Measurements from ENCODE around the gene RTBDN. TPM values are rescaled to one million over a fixed set of nuclear protein-coding genes. Genes with fewer than 3 reads are reported as not detected.
"Not testable (repeated sequence)": the region's sequence is repeated elsewhere in the genome, so short reads cannot be mapped to it uniquely, and the experiment has no call there.

Gene RTBDN
- total RNA-seq, 1 experiment from 2014 or later: not detected

- DNase-seq (ENCODE audit: low spot score): no peak
Measured at GRCh38 chr19:12825254-12826131, 8.9 kb downstream of the RTBDN start.

- DNase-seq (ENCODE audit: low spot score): no peak
Measured at GRCh38 chr19:12821761-12822160, 12.6 kb downstream of the RTBDN start.

GRCh38 chr19:12817810-12818209 is 16.6 kb downstream of the RTBDN start:
- DNase-seq (ENCODE audit: low spot score): not testable (repeated sequence)

GRCh38 chr19:12817188-12817587 is 17.2 kb downstream of the RTBDN start:
- DNase-seq (ENCODE audit: low spot score): not testable (repeated sequence)

- DNase-seq (ENCODE audit: low spot score): no peak
Measured at GRCh38 chr19:12815088-12815487, 19.3 kb downstream of the RTBDN start.

DNA sequence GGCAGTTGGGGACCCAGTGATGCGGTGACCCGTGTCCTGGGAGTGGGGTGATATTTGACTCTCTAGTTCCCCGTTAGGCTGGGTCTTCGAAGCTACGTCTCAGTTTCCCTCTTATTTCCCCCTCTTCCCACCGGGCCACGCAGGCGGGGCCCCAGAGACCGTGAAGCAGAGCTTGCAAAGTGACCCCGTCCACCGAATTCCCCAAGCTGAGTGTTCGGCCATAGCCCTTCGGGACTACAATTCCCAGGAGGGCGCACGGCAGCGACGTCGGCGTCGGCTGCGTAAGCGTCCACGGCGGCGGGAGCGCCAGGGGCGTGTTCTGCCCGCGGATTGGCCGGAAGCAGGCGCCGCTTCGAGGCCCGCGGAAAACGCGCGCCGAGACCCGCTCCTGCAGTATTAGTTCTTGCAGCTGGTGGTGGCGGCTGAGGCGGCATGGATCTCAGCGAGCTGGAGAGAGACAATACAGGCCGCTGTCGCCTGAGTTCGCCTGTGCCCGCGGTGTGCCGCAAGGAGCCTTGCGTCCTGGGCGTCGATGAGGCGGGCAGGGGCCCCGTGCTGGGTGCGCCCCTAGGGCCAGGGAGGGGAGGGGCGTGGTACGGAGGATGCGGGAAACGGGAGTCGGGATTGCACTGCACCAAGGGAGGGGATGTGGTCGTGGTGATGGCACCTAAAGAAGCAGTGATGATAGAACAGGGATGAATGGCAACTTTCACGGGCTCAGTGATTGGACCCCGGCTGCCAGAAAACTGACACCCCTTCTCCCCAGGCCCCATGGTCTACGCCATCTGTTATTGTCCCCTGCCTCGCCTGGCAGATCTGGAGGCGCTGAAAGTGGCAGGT is 27.9 kb downstream of the RTBDN start, which contains the start of gene RNASEH2A:
Gene RNASEH2A (plus strand): TSS at position 343 of the 840 bp plus-strand sequence. CDS start 90 bp downstream, at position 433.
- peak; percentile 90 for DNase-seq (ENCODE audit: low spot score)

- DNase-seq (ENCODE audit: low spot score): no peak
Measured at GRCh38 chr19:12804051-12804450, 30.3 kb downstream of the RTBDN start.

DNA sequence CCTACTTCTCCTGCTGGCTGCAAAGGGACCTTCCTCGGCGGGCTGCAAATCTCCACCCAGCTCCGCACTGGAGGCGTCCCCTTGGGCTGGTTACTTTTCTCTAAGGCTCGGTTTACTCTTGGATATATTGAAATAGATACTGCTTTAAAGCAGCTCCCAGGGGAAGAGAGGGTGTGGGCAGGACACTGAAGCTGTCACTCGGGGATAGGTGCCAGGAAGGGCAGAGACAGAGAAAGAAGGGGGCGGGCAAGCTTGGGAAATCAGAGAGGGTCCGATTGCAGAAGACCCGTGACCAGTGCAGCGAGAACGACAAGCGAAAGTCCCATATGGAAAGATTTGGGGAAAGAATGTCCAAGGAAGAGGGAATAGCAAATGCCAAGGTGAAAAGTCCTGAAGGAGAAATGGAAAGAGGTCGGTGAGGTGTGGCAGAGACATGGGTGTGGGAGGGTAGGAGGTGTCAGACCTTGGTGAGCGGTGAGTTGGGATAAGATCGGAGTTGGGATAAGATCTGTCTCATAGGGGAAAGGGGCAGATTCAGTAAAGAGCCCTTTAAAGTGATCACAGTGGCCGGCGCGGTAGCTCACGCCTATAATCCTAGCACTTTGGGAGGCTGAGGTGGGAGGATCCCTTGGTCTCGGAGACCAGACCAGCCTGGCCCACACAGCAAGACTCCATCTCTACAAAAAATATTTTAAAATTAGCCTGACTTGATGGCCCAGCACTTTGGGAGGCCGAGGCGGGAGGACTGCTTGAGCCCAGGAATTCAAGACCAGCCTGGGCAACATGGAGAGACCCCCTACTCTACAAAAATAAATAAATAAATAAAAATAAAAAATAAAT is 31.9 kb downstream of the RTBDN start:
- DNase-seq (ENCODE audit: low spot score): no peak

DNA sequence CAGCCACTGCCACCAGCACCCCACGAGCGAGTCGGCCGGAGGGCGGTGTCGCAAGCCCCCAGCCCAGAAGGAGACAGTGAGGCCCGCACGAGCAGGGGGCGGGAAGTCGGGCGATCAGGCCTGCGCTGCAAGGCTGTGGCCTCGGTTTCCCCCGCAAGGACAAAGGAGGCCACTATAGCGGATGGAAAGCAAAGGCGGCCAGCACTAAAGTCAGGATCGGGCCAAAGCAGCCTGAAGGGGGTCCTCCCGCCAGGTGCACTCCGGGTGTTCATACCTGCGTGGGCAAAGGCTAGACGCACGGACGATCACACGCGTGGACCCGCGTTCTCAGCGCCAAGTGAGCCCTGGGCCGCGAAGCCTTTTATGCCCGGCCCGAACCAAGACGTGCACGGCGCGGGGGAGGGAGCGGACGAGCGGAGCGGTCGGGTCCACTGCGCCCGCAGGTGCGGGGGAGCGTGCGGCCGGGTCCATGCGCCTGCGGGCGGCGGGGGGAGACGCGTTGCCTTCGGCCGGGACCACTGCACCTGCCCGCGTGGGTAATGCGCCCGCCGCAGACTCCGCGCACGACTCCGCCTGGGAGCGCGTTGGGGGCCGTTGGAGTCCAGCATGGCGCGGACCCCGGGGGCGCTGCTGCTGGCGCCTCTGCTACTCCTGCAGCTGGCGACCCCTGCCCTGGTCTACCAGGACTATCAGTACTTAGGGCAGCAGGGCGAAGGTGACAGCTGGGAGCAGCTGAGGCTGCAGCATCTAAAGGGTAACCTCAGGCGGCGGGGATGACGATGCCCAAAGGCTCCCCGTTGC is 32.7 kb downstream of the RTBDN start, which contains the start of the genes PRDX2 and THSD8:
Gene PRDX2 (minus strand): TSS at position 335 of the 801 bp plus-strand sequence. CDS start 539 bp downstream, outside the sequence.
Gene THSD8 (plus strand): TSS at position 604 of the 801 bp plus-strand sequence. CDS start 3 bp downstream, at position 607.
- no peak for DNase-seq (ENCODE audit: low spot score)

DNA sequence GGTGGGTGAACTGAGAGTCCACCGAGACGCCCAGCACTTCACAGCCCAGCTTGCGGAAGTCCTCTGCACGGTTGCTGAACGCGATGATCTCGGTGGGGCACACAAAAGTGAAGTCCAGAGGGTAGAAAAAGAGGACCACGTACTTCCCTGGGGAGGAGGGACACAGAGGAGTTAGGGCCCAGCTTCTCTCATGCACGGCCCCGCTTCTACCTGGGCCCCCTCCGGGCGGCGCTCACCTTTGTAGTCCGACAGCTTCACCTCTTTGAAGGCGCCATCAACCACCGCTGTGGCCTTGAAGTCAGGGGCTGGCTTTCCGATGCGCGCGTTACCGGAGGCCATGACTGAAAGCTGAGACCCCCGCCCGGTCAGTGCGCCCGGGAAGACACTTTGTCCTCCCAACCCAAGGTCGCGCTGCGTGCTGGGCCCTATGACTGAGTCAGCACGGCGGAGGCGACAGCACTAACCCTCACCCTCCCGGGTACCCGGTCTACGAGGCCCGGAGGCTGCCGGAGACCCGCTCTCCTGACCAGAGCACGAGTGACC is 33.4 kb downstream of the RTBDN start:
- no peak for DNase-seq (ENCODE audit: low spot score)

DNA sequence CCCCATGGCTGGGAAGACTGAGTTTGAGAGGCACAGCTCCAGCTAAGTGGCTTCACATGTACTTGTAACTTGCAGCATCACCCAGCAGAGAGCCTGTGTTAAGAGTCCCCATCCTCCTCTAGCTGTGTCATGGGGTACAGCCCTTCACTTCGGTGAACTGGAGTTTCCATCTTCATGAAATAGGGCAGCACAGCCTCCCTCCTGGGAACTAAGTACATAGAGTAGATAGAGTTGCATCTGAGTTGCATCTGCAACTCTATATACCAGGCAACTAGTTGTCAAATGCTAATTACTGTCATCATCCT is 34.0 kb downstream of the RTBDN start:
- DNase-seq (ENCODE audit: low spot score): no peak

GRCh38 chr19:12799742-12800465 is 34.5 kb downstream of the RTBDN start:
- no peak for DNase-seq (ENCODE audit: low spot score)

DNA sequence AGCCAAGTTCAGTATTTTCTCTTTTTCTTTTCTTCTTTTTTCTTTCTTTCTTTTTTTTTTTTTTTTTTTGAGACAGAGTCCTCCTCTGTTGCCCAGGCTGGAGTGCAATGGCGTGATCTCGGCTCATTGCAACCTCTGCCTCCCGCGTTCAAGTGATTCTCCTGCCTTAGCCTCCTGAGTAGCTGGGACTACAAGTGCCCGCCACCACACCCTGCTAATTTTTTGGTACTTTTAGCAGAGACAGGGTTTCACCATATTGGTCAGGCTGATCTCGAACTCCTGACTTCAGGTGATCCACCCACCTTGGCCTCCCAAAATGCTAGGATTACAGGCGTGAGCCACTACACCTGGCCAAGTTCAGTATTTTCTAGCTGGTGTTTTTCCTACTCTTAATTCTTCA is 36.8 kb downstream of the RTBDN start:
- not testable (repeated sequence) for DNase-seq (ENCODE audit: low spot score)

- DNase-seq (ENCODE audit: low spot score): no peak
Measured at GRCh38 chr19:12797141-12797587, 37.2 kb downstream of the RTBDN start.

- DNase-seq (ENCODE audit: low spot score): peak; percentile 80
Measured at GRCh38 chr19:12796146-12797071, 38.0 kb downstream of the RTBDN start.

DNA sequence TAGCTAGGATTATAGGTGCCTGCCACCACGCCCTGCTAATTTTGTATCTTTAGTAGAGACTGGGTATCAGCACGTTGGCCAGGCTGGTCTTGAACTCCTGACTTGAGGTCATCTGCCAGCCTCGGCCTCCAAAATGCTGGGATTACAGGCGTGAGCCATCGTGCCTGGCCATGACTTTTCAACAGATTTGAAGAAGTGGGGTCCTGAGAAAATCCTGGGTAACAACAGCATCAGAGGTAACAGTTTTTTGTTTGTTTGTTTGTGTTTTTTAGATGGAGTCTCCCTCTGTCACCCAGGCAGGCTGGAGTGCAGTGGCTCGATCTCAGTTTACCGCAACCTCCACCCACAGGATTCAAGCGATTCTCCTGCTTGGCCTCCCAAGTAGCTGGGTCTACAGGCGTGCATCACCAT is 39.4 kb downstream of the RTBDN start:
- no peak for DNase-seq (ENCODE audit: low spot score)

- no peak for DNase-seq (ENCODE audit: low spot score)
Measured at GRCh38 chr19:12794196-12794941, 40.0 kb downstream of the RTBDN start.

Measured in H4 (cell line).